GM21447 (cell line): Measurements from ENCODE around the gene RBPMS2.
"Not testable (repeated sequence)": the region's sequence is repeated elsewhere in the genome, so short reads cannot be mapped to it uniquely, and the experiment has no call there.

Experiments used
- ATAC-seq: cut with Tn5 transposase; IDR thresholded peaks from one replicate; pipeline ENCODE4 v1.9.1; 2021; ENCODE audit not compliant: unreplicated experiment

RBPMS2 gene

GRCh38 chr15:64775551-64776401 is at the start of gene RBPMS2:
RBPMS2 (minus strand) TSS chr15:64775589; CDS start chr15:64775319, 270 bp downstream.
- ATAC-seq: no peak

GRCh38 chr15:64824929-64825430 is 49.6 kb upstream of the RBPMS2 start:
- ATAC-seq: no peak

GRCh38 chr15:64816452-64816851 is 41.1 kb upstream of the RBPMS2 start:
- no peak for ATAC-seq

GRCh38 chr15:64814965-64815364 is 39.6 kb upstream of the RBPMS2 start:
- not testable (repeated sequence) for ATAC-seq

GRCh38 chr15:64814283-64814682 is 38.9 kb upstream of the RBPMS2 start:
- ATAC-seq: not testable (repeated sequence)

GRCh38 chr15:64813075-64813474 is 37.7 kb upstream of the RBPMS2 start:
- peak; percentile 65 for ATAC-seq

GRCh38 chr15:64810497-64811326 is 35.3 kb upstream of the RBPMS2 start:
- no peak for ATAC-seq

GRCh38 chr15:64809649-64810496 is 34.5 kb upstream of the RBPMS2 start:
- ATAC-seq: no peak

- no peak for ATAC-seq
Observed at GRCh38 chr15:64808785-64809453, 33.5 kb upstream of the RBPMS2 start.

GRCh38 chr15:64807751-64808222 is 32.4 kb upstream of the RBPMS2 start:
- no peak for ATAC-seq

- ATAC-seq: no peak
Observed at GRCh38 chr15:64807051-64807749, 31.8 kb upstream of the RBPMS2 start.

- ATAC-seq: no peak
Observed at GRCh38 chr15:64806509-64806908, 31.1 kb upstream of the RBPMS2 start.

GRCh38 chr15:64804619-64805018 is 29.2 kb upstream of the RBPMS2 start:
- ATAC-seq: no peak

- ATAC-seq: no peak
Observed at GRCh38 chr15:64803526-64803925, 28.1 kb upstream of the RBPMS2 start.

GRCh38 chr15:64800476-64800875 is 25.1 kb upstream of the RBPMS2 start:
- no peak for ATAC-seq

GRCh38 chr15:64798905-64799304 is 23.5 kb upstream of the RBPMS2 start:
- ATAC-seq: not testable (repeated sequence)

GRCh38 chr15:64795921-64796320 is 20.5 kb upstream of the RBPMS2 start:
- ATAC-seq: not testable (repeated sequence)

GRCh38 chr15:64795299-64795698 is 19.9 kb upstream of the RBPMS2 start:
- not testable (repeated sequence) for ATAC-seq

GRCh38 chr15:64792282-64792681 is 16.9 kb upstream of the RBPMS2 start:
- ATAC-seq: no peak
